ENCODE measurements around the gene EIF2AK3.
A peak's percentile ranks its signal among the peaks of the same experiment; 100 is the strongest.
"Not testable (repeated sequence)": the region's sequence is repeated elsewhere in the genome, so short reads cannot be mapped to it uniquely, and the experiment has no call there.

Gene EIF2AK3

DNA sequence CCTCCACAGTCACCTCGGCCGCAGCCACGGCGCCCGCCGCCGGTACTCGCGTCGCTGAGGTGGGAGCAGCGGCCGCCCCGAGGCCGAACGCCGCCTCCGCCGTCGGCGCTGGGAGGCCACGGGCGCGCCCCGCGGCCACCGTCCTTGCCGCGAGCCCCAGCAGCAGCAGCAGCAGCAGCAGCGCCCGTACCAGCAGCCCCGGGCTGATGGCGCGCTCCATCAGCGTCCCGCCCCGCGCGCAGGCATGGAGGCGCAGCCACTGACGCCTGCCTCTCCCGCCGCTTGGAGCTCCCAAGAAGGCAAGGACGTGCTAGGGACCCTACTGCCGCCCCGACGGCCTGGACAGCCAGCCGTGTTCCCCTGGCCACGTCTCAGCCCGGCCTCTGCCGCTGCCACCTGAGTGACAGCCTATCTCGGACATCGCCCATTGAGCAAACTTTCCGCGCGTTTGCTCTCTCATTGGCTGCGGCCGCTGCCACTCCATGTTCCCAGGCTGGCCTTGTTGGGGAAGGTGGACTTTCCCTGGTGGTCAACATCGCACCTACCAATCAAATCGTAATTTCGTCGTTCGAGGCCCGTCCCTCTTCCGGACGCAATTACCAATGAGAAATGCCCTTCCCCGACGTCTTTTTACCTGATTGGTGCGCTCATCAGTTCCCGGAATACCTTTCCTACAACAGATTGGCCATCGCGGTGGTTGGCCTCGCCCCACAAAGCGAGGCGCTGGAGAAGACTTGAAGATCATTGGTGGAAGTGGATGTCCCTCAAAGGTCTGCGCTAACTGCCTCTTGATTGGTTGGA is at the start of gene EIF2AK3:
Gene EIF2AK3, minus strand, starts transcription at position 410 of the 801 bp plus-strand sequence. Its CDS starts 190 bp downstream, at position 220.
- DNase-seq: peak; percentile 100

DNA sequence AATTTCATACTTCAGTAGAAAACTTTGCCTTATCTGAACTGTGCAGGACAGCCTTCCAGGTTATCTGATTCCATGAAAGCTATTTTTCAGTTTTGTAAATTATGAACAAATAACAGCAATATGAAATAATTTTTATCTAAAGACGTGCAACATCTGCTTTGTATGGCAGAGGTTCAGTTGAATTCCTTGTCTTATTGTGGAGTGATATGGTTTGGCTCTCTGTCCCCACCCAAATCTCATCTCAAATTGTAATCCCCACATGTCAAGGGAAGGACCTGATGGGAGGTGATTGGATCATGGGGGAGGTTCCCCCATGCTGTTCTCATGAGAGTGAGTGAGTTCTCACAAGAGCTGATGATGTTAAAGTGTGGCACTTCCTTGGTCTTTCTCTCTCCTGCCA is 46.1 kb upstream of the EIF2AK3 start:
- DNase-seq: no peak

- DNase-seq: peak; percentile 57
Observed at GRCh38 chr2:88671786-88672427, 44.6 kb upstream of the EIF2AK3 start.

DNA sequence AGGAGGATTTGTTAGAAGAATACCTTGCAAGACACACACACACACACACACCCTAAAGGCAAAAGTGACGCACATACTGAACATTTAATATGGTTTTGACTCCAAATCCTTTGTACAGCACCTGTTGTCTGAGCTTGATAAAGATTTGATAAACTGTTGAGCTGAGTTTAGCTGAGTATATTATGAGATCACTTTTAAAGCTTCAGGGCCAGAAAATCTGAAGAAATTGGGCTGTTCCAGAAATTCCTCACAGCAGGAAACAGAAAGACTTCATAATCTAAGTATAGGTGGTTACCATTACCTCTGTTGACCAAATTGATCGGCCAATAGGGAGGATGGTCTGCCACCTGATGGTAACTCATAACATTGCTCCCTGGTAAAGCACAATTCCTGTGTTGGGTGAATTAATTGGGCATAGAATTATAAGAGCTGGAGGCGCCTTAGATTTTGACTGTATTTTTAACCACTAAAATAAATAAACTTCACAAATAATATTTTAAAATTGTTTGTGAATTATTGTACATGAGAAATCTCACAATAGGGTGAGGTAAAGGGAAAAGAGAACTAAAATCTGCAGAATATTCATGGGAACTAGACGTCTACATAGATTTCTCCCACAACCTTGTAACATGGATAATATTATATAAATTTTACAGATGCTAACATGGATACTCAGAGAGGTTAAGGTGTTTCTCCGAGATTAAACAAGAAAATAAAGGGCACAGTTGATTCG is 42.4 kb upstream of the EIF2AK3 start:
- DNase-seq: peak; percentile 43

DNA sequence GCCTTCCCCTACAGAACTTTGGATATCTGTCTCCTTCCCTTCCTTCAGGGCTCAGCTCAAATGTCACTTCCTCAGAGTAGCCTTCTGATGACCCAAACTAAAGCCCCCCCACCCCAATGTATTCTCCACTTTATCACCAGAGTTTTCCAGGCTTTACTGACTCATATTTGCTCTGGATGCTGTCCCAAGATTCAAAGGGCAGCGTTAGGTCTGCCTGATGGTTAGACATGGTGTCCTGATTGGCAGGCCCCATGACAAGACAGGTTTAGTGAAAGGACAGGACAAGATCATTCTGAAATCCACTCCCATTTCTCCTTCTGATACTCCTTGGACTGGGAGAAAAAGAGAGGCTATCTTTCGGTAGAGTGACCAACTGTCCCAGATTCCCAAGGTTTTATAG is 41.6 kb upstream of the EIF2AK3 start:
- no peak for DNase-seq

GRCh38 chr2:88667219-88667618 is 40.0 kb upstream of the EIF2AK3 start:
- no peak for DNase-seq

GRCh38 chr2:88666576-88666975 is 39.3 kb upstream of the EIF2AK3 start:
- DNase-seq: no peak

GRCh38 chr2:88660622-88661021 is 33.4 kb upstream of the EIF2AK3 start:
- no peak for DNase-seq

DNA sequence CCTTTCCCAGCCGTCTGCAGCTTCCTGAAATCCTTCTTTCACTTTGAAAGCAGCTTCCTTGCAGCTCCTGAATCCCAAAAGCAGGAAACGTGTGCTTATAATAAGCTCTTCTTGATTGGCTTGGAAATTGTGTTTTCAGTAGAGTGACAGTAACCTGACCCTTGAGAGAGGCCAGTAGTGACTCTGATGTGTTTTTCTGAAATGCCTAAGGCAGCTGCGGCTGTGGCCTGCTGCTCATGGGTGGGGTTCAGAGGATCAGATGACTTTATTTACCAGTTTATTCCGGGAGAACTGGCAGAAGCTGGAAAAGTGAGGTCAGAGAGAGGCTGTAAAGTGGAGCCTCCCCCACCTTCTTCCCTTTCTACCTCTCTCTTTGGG is 32.3 kb upstream of the EIF2AK3 start:
- DNase-seq: peak; percentile 10

DNA sequence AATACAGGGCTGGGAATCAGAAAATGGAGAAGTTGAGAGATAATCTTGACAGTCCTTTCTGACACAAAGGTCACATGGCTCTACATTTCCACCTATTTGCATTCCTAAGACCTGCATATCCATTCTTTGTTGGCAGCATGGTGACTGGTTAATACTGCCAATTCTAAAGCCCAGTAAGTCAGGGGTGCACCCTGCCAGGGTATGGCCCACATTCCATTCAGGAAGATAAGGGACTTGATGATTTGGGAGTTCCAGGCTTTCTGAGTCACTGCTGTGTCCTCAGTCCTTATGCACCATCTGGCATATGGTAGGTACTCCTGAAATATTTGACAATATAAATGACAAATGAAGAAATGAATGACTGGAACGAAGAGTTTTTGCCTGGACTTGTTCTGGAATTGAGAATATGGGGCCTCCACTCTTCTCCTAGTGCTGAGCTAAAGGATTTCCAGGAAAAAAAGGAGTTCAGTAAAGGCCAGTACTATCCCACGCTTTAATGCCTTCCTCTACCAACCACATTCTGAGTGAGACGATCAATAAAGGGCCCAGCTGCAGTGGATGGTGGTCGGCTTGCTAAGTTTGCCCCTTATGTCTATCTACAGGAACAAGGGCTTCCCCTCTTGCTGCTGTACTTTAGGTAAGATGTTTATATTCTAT is 31.7 kb upstream of the EIF2AK3 start:
- DNase-seq: no peak

GRCh38 chr2:88658326-88658725 is 31.1 kb upstream of the EIF2AK3 start:
- peak; percentile 64 for DNase-seq

DNA sequence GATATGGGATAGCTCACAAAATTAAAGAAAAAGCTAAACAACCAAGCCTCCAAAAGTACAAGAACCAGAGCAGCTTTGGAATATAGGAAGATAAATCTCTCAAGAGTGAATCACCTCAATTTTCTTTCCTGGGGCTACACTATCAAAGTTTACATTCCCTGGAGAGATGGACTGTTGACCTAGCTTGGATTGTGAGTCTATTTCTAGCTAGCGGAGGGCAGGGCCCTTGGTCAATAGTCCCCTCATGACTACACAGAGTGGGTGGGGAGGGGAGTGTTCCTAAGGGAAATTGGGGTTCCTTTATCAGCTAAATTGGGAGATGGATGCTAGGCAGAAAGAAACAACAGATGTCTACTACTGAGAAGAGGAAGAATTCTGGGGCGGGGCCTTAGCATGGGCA is 29.9 kb upstream of the EIF2AK3 start:
- DNase-seq: peak; percentile 47

- peak; percentile 41 for DNase-seq
Observed at GRCh38 chr2:88656690-88657089, 29.4 kb upstream of the EIF2AK3 start.

DNA sequence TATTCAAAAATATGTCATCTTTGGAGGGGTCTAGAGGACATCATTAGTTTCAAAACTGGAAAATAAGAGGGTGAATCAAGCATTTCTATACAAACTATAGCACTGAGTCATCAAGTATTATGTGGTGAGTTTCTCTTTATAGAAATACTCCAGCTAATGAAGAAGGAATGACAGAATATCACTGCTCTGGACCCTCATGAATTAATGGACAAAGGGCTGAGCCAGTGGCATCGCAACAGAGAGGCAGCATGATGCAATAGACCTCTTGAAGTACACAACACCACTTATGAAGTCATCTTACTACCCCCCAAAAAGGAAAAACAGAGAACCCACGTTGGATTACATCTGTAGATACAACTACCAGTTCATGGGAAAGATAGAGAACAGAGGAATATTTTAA is 27.4 kb upstream of the EIF2AK3 start:
- DNase-seq: peak; percentile 83

DNA sequence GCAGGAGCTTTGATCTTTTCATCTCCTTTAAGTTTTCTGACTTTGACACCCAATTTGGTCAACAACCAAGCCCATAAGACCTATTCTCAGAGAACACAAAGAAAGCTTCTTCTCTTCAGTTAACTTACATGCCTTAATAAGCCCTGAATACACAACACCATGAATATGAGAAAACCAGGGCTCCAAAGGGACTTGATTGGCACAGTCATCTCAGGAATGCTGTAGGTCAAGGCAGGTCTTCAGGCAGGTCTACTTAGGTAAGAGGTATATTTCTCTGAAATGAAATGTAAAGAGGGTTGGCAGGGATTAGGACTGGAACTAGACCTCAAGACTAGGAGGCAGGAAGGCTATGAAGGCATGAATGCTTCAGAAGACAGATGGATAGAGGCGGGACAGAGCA is 24.4 kb upstream of the EIF2AK3 start:
- DNase-seq: no peak

GRCh38 chr2:88645291-88645882 is 18.1 kb upstream of the EIF2AK3 start:
- not testable (repeated sequence) for DNase-seq

GRCh38 chr2:88642278-88642677 is 15.0 kb upstream of the EIF2AK3 start:
- DNase-seq: peak; percentile 9

DNA sequence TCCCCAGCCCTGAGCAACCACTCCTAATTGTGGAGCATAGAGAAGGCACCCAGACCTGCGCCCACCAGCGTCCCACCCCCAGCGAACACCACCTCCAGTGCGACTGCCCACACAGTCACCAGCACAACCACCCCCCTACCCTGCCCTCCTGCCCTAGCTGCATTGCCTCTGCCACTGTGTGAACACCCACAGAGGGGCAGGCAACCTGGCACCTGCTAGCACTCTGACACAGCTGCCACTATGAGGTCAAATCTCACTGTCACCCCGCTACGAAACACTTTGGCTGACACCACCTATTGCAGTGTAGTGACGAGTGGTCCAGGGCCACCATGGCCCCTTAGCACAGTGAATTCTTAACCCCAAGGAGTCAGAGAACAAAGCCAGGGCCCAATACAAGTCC is 14.1 kb upstream of the EIF2AK3 start:
- DNase-seq: no peak

- no peak for DNase-seq
Observed at GRCh38 chr2:88639865-88640264, 12.6 kb upstream of the EIF2AK3 start.

- peak; percentile 58 for DNase-seq
Observed at GRCh38 chr2:88638743-88639142, 11.5 kb upstream of the EIF2AK3 start.

- no peak for DNase-seq
Observed at GRCh38 chr2:88638123-88638650, 10.9 kb upstream of the EIF2AK3 start.

- peak; percentile 13 for DNase-seq
Observed at GRCh38 chr2:88637464-88637863, 10.2 kb upstream of the EIF2AK3 start.

GRCh38 chr2:88636026-88636425 is 8.8 kb upstream of the EIF2AK3 start:
- no peak for DNase-seq

All from fibroblast of upper back skin (primary cell).